ENCODE data around the gene DEAF1.

DNA sequence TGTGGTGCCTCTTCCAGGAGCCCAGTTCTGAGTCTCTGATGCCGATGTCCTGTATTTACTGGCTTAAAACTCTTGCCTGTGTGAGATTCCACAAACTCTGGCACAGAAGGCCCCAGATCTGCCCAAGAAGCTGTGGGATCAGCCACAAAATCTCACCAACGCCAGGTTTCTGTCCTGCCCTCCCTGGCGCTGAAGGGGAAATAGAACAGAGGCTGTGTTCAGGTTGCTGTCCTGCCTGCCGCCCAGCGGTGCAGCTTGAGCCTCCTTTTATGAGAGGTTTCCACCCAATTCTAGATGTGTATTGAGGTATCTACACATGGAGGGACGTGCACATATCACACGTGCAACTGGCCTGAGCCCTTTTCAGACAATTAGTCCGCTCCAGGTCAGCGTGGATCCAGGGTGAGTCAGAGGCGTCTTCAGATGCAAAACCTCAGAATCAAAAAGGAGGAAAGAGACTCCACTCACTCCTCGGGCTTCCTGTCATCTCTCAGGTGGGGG lies 2.8 kb upstream of the DEAF1 start:
- TF ChIP-seq MAX (CRISPR knock-in tag; IDR thresholded peaks at IDR 0.05) (no peak), IRF2 (CRISPR knock-in tag; IDR thresholded peaks at IDR 0.05; ENCODE audit: borderline replicate concordance, low read depth) (no peak), SOX15 (CRISPR knock-in tag; IDR thresholded peaks at IDR 0.05) (no peak), NR3C1 (CRISPR knock-in tag; conservative IDR thresholded peaks at IDR 0.05; ENCODE audit: low read depth) (no peak), ELF4 (CRISPR knock-in tag; IDR thresholded peaks at IDR 0.05; ENCODE audit: low read depth) (no peak), CTCF (IDR thresholded peaks at IDR 0.05) (no peak), NR2C2 (CRISPR knock-in tag; IDR thresholded peaks at IDR 0.05) (no peak), CREB1 (CRISPR knock-in tag; IDR thresholded peaks at IDR 0.05) (no peak), TEAD4 (CRISPR knock-in tag; IDR thresholded peaks at IDR 0.05) (no peak), GRHL2 (CRISPR knock-in tag; IDR thresholded peaks at IDR 0.05; ENCODE audit: insufficient replicate concordance, severe bottlenecking) (no peak)
- TF ChIP-seq, protein P1, sequence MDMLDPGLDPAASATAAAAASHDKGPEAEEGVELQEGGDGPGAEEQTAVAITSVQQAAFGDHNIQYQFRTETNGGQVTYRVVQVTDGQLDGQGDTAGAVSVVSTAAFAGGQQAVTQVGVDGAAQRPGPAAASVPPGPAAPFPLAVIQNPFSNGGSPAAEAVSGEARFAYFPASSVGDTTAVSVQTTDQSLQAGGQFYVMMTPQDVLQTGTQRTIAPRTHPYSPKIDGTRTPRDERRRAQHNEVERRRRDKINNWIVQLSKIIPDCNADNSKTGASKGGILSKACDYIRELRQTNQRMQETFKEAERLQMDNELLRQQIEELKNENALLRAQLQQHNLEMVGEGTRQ (CRISPR knock-in tag; IDR thresholded peaks at IDR 0.05) = no peak
- TF ChIP-seq, protein P2, sequence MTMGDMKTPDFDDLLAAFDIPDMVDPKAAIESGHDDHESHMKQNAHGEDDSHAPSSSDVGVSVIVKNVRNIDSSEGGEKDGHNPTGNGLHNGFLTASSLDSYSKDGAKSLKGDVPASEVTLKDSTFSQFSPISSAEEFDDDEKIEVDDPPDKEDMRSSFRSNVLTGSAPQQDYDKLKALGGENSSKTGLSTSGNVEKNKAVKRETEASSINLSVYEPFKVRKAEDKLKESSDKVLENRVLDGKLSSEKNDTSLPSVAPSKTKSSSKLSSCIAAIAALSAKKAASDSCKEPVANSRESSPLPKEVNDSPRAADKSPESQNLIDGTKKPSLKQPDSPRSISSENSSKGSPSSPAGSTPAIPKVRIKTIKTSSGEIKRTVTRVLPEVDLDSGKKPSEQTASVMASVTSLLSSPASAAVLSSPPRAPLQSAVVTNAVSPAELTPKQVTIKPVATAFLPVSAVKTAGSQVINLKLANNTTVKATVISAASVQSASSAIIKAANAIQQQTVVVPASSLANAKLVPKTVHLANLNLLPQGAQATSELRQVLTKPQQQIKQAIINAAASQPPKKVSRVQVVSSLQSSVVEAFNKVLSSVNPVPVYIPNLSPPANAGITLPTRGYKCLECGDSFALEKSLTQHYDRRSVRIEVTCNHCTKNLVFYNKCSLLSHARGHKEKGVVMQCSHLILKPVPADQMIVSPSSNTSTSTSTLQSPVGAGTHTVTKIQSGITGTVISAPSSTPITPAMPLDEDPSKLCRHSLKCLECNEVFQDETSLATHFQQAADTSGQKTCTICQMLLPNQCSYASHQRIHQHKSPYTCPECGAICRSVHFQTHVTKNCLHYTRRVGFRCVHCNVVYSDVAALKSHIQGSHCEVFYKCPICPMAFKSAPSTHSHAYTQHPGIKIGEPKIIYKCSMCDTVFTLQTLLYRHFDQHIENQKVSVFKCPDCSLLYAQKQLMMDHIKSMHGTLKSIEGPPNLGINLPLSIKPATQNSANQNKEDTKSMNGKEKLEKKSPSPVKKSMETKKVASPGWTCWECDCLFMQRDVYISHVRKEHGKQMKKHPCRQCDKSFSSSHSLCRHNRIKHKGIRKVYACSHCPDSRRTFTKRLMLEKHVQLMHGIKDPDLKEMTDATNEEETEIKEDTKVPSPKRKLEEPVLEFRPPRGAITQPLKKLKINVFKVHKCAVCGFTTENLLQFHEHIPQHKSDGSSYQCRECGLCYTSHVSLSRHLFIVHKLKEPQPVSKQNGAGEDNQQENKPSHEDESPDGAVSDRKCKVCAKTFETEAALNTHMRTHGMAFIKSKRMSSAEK (CRISPR knock-in tag; IDR thresholded peaks at IDR 0.05; ENCODE audit: borderline replicate concordance) = no peak

Data from WTC11 (cell line).